ENCODE results near the gene PCDHB13. TPM values are rescaled to one million over a fixed set of nuclear protein-coding genes. Genes with fewer than 3 reads are reported as not detected.
"Not testable (repeated sequence)": the region's sequence is repeated elsewhere in the genome, so short reads cannot be mapped to it uniquely, and the experiment has no call there.

PCDHB13 gene
- not detected for total RNA-seq

DNA sequence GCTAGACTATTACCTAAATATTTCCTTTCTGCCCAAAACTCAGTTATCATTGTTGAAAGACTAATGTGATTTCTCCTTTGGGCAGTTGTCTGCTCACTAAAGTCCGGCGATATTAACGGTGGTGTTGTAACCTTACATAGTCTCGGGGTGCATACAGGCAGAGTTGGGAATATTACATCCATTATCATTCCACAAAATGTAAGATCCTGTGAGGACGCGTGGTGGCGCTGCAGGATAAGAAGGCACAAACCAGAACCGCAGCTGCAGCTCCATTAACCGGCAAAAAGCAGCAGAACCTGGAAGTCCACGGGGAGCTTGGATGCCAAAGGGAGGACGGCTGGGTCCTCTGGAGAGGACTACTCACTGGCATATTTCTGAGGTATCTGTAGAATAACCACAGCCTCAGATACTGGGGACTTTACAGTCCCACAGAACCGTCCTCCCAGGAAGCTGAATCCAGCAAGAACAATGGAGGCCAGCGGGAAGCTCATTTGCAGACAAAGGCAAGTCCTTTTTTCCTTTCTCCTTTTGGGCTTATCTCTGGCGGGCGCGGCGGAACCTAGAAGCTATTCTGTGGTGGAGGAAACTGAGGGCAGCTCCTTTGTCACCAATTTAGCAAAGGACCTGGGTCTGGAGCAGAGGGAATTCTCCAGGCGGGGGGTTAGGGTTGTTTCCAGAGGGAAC, at the start of gene PCDHB13:
PCDHB13 (plus strand) TSS at position 264 of the 684 bp plus-strand sequence; CDS start at position 469, 205 bp downstream.
- POLR2A ChIA-PET = interaction anchor here (0.7 kb wide), 1 partner anchor 272 kb away, joined by 3 read pairs; no protein-coding TSS in a partner anchor
- CTCF ChIA-PET = not testable (repeated sequence)

- ChIA-PET CTCF (no interaction called here), POLR2A (no interaction called here)
These were observed 41.1 kb upstream of the PCDHB13 start, which contains the start of gene PCDHB7 for GRCh38 chr5:141172381-141173204. Gene PCDHB7, plus strand, starts transcription at chr5:141172644. Its CDS starts 192 bp downstream, at chr5:141172836.

- CTCF ChIA-PET, POLR2A ChIA-PET: not testable (repeated sequence)
These were observed 39.2 kb upstream of the PCDHB13 start for GRCh38 chr5:141174291-141175104.

DNA sequence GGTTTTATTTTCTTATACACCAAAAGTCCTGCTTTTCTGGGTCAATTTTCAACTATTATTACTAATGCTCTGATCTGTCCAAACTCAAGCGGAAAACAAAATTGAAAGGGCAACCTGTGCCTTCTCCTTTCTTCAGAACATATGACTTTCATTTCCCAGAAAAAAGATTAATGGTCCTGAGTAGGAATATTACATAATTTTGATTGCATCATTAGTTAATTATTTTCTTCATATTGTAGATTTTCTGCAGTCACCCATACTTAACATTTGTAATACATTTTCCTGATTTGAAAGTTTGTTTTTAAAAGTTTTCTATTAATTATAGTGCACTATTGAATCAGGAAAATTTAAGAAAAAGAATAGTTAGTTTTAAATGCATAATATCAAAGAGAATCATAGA, 37.8 kb upstream of the PCDHB13 start:
- POLR2A ChIA-PET = no interaction called here
- CTCF ChIA-PET = no interaction called here

GRCh38 chr5:141177577-141178191, 36.0 kb upstream of the PCDHB13 start, which contains the start of gene PCDHB8:
Gene PCDHB8, plus strand, starts transcription at chr5:141177790. Its CDS starts 245 bp downstream, at chr5:141178035.
- CTCF ChIA-PET, POLR2A ChIA-PET: not testable (repeated sequence)

DNA sequence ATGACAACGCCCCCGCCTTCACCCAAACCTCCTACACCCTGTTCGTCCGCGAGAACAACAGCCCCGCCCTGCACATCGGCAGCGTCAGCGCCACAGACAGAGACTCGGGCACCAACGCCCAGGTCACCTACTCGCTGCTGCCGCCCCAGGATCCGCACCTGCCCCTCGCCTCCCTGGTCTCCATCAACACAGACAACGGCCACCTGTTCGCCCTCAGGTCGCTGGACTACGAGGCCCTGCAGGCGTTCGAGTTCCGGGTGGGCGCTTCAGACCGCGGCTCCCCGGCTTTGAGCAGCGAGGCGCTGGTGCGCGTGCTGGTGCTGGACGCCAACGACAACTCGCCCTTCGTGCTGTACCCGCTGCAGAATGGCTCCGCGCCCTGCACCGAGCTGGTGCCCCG, 34.3 kb upstream of the PCDHB13 start:
- CTCF ChIA-PET, POLR2A ChIA-PET: not testable (repeated sequence)

DNA sequence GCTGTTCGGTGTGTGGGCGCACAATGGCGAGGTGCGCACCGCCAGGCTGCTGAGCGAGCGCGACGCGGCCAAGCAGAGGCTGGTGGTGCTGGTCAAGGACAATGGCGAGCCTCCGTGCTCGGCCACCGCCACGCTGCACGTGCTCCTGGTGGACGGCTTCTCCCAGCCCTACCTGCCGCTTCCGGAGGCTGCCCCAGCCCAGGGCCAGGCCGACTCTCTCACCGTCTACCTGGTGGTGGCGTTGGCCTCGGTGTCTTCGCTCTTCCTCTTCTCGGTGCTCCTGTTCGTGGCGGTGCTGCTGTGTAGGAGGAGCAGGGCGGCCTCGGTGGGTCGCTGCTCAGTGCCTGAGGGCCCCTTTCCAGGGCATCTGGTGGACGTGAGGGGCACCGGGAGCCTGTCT, 33.8 kb upstream of the PCDHB13 start:
- CTCF ChIA-PET = not testable (repeated sequence)

DNA sequence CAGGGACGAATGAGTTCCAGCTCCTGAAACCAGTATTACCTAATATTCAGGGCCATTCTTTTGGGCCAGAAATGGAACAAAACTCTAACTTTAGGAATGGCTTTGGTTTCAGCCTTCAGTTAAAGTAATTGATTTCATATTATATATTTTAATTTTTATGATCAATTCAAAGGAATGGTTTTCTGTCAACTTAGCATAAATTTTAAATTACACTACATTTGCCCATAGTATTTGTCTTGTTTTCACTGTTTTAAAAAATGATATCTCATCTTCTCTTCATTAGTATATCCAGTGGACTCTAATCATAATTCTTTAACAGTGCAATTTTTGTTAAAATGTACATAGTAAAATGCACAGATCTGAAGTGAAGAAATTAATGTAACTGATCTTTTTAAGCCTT, 33.4 kb upstream of the PCDHB13 start:
- ChIA-PET POLR2A (no interaction called here), CTCF (no interaction called here)

More for the DNA sequence above, 33.8 kb upstream of the PCDHB13 start:
- POLR2A ChIA-PET = not testable (repeated sequence)

GRCh38 chr5:141182248-141182647, 31.5 kb upstream of the PCDHB13 start, which contains the start of gene PCDHB16:
Gene PCDHB16, plus strand, starts transcription at chr5:141182387. Its CDS starts 173 bp downstream, at chr5:141182560.
- ChIA-PET POLR2A (no interaction called here), CTCF (no interaction called here)

GRCh38 chr5:141184117-141184855, 29.4 kb upstream of the PCDHB13 start:
- CTCF ChIA-PET, POLR2A ChIA-PET: not testable (repeated sequence)

GRCh38 chr5:141186897-141187512, 26.7 kb upstream of the PCDHB13 start, which contains the start of gene PCDHB9:
Gene PCDHB9, plus strand, starts transcription at chr5:141187161. Its CDS starts 158 bp downstream, at chr5:141187319.
- ChIA-PET POLR2A (no interaction called here), CTCF (interaction anchor here (0.8 kb wide), 1 partner anchor 134 kb away, joined by 3 read pairs; the partner anchor contains the start of gene TAF7)

GRCh38 chr5:141188682-141189081, 25.0 kb upstream of the PCDHB13 start:
- POLR2A ChIA-PET = interaction anchor here (0.6 kb wide), 1 partner anchor 431 kb away, joined by 3 read pairs; no protein-coding TSS in a partner anchor
- CTCF ChIA-PET = not testable (repeated sequence)

DNA sequence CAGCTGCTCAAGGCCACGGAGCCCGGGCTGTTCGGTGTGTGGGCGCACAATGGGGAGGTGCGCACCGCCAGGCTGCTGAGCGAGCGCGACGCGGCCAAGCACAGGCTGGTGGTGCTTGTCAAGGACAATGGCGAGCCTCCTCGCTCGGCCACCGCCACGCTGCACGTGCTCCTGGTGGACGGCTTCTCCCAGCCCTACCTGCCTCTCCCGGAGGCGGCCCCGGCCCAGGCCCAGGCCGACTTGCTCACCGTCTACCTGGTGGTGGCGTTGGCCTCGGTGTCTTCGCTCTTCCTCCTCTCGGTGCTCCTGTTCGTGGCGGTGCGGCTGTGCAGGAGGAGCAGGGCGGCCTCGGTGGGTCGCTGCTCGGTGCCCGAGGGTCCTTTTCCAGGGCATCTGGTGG, 24.6 kb upstream of the PCDHB13 start:
- POLR2A ChIA-PET, CTCF ChIA-PET: not testable (repeated sequence)

DNA sequence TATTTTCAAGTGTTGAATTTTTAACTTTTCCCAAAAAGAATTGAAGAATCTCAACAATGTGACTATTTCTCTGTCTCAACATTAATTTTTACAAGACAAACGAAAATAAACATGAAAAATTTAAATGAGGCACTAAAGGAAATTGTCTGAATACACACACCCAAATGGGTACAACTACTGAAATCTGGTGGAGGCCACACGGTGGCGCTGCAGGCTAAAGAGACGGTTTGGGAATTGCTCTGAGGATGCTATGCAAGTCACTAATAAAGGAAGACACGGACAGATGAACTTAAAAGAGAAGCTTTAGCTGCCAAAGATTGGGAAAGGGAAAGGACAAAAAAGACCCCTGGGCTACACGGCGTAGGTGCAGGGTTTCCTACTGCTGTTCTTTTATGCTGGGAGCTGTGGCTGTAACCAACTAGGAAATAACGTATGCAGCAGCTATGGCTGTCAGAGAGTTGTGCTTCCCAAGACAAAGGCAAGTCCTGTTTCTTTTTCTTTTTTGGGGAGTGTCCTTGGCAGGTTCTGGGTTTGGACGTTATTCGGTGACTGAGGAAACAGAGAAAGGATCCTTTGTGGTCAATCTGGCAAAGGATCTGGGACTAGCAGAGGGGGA, 21.5 kb upstream of the PCDHB13 start, which contains the start of gene PCDHB10:
PCDHB10 (plus strand) TSS at position 244 of the 616 bp plus-strand sequence; CDS start at position 444, 200 bp downstream.
- CTCF ChIA-PET = no interaction called here
- POLR2A ChIA-PET = no interaction called here

DNA sequence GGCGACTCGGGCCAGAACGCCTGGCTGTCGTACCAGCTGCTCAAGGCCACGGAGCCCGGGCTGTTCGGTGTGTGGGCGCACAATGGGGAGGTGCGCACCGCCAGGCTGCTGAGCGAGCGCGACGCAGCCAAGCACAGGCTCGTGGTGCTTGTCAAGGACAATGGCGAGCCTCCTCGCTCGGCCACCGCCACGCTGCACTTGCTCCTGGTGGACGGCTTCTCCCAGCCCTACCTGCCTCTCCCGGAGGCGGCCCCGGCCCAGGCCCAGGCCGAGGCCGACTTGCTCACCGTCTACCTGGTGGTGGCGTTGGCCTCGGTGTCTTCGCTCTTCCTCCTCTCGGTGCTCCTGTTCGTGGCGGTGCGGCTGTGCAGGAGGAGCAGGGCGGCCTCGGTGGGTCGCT, 19.4 kb upstream of the PCDHB13 start:
- POLR2A ChIA-PET, CTCF ChIA-PET: not testable (repeated sequence)

DNA sequence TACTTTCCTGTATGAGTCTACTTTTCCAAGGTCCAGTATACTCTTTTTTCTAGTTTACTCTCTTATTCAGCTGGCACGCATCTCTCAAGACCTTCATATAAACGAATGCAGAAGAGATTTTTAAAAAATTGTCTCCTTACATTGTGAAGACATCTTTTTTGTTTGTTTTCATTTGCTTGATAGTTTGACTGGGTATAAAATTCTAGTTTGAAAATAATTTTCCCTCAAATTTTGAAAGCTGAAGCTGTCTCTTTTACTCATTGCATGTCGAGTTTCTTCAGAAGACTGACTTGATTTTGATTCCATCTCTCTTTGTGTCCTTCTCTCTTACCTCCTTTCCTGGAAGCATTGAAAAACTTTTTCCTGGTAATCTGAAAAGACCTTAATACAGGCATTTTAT, 17.4 kb upstream of the PCDHB13 start:
- ChIA-PET CTCF (no interaction called here), POLR2A (no interaction called here)

DNA sequence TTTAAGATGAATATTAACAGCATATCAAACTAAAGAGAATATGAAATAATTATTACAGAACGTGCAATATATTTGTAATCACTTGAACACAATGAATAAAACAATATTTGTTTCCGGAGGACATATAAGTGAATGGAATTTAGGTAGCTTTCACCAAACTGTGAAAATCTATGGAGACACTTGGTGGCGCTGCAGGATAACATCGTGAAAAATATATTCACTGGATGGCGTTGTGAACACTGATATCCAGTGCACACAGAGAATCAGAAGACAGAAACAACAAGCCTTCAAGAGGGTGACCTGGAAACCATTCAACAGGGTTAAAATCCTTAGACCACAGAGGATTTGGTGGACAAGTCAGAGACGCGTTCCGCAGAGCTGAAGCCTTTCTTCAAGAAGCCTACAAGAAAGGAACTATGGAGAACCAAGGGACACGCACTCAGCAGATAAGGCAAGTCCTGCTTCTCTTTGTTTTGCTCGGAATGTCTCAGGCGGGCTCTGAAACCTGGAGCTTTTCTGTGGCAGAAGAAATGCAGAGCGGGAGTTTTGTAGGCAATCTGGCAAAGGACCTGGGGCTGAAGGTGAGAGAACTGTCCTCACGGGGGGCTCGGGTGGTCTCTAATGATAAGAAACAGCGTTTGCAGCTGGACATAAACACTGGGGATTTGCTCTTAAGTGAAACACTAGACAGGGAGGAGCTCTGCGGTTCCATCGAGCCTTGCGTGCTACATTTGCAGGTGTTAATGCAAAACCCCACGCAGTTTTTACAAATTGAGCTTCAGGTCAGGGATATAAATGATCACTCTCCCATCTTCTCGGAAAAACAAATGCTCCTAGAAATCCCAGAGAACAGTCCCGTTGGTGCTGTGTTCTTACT, 14.1 kb upstream of the PCDHB13 start, which contains the start of gene PCDHB11:
PCDHB11 (plus strand) TSS at position 269 of the 877 bp plus-strand sequence; CDS start at position 417, 148 bp downstream.
- POLR2A ChIA-PET = no interaction called here
- CTCF ChIA-PET = no interaction called here
